HEK293 (cell line): ENCODE data around the gene TMEM151A.

ENCODE experiments used
- CTCF ChIP-seq: fragments of 450-650 bp; formaldehyde crosslinking; IDR thresholded peaks from 2 replicates; pipeline ENCODE4 v1.5.1; 2016; ENCODE audit warnings: missing biosample characterization, missing genetic modification characterization
- GLI4 ChIP-seq: fragments of 450-650 bp; formaldehyde crosslinking; IDR thresholded peaks from 2 replicates; pipeline ENCODE4 v1.5.1; 2016; ENCODE audit warnings: missing biosample characterization, missing genetic modification characterization
- HOXA7 ChIP-seq: sonication (generic); formaldehyde crosslinking; IDR thresholded peaks from 2 replicates; pipeline ENCODE4 v1.8.1; 2022; ENCODE audit warnings: missing genetic modification reagents, borderline replicate concordance
- KLF8 ChIP-seq: fragments of 450-650 bp; formaldehyde crosslinking; IDR thresholded peaks from 2 replicates; pipeline ENCODE4 v1.5.1; 2016; ENCODE audit warnings: missing biosample characterization, missing genetic modification characterization
- SALL2 ChIP-seq: fragments of 450-650 bp; formaldehyde crosslinking; IDR thresholded peaks from 2 replicates; pipeline ENCODE4 v1.5.0; 2017; ENCODE audit warnings: missing biosample characterization, mild to moderate bottlenecking, missing genetic modification characterization, borderline replicate concordance
- SP7 ChIP-seq: fragments of 450-650 bp; formaldehyde crosslinking; IDR thresholded peaks from 2 replicates; pipeline ENCODE4 v1.5.1; 2016; ENCODE audit warnings: missing biosample characterization, missing genetic modification characterization
- ZBTB10 ChIP-seq: fragments of 450-650 bp; formaldehyde crosslinking; IDR thresholded peaks from 2 replicates; pipeline ENCODE4 v1.5.1; 2016; ENCODE audit warnings: missing biosample characterization, missing genetic modification characterization
- ZNF10 ChIP-seq: fragments of 450-650 bp; formaldehyde crosslinking; IDR thresholded peaks from 2 replicates; pipeline ENCODE4 v1.5.1; 2017; ENCODE audit warnings: missing biosample characterization, missing genetic modification characterization
- ZNF211 ChIP-seq: fragments of 450-650 bp; formaldehyde crosslinking; IDR thresholded peaks from 2 replicates; pipeline ENCODE4 v1.5.1; 2016; ENCODE audit warnings: low read depth, missing biosample characterization, missing genetic modification characterization
- ZNF513 ChIP-seq: fragments of 450-650 bp; IDR thresholded peaks from 2 replicates; pipeline ENCODE4 v1.5.1; 2018; ENCODE audit warnings: missing biosample characterization, missing genetic modification characterization
- ZNF704 ChIP-seq: fragments of 450-650 bp; formaldehyde crosslinking; IDR thresholded peaks from 2 replicates; pipeline ENCODE4 v1.5.1; 2016; ENCODE audit warnings: missing biosample characterization, missing genetic modification characterization
- ZNF792 ChIP-seq: fragments of 450-650 bp; formaldehyde crosslinking; IDR thresholded peaks from 2 replicates; pipeline ENCODE4 v1.5.1; 2016; ENCODE audit warnings: missing biosample characterization, missing genetic modification characterization
- ZNF830 ChIP-seq: fragments of 450-650 bp; IDR thresholded peaks from 2 replicates; pipeline ENCODE4 v1.5.0; 2018; ENCODE audit warnings: missing biosample characterization, missing genetic modification characterization, low read depth, mild to moderate bottlenecking, moderate library complexity

- TF ChIP-seq ZNF830 (tag by site-specific recombination) (no peak), ZNF704 (tag by site-specific recombination) (no peak), GLI4 (no peak), SP7 (tag by site-specific recombination) (no peak; the same call in 1 of the 2 replicates), SALL2 (no peak), CTCF (tag by site-specific recombination) (no peak), ZNF211 (tag by site-specific recombination) (no peak), ZNF10 (tag by site-specific recombination) (no peak), ZNF513 (tag by site-specific recombination) (no peak), HOXA7 (CRISPR knock-in tag) (no peak), KLF8 (tag by site-specific recombination) (no peak), ZBTB10 (tag by site-specific recombination) (no peak), ZNF792 (no peak)
These were observed 53.6 kb downstream of the TMEM151A start for GRCh38 chr11:66345316-66345649.
